Lower lobe of right lung (tissue), 2 donors: ENCODE data around the gene CLNK. TPM values are rescaled to one million over a fixed set of nuclear protein-coding genes. Genes with fewer than 3 reads are reported as not detected.

Experiments
- ATAC-seq, 2 donors: fragments of 200-7000 bp; cut with Tn5 transposase; one replicate each; pipeline ENCODE4 v1.9.1; 2020 to 2022; ENCODE audit warnings: mild to moderate bottlenecking in 2 of 2, moderate library complexity in 2 of 2
- DNase-seq: peaks from one replicate; pipeline ENCODE4 v3.0.0-alpha.2; 2020
- H3K27ac ChIP-seq: fragments of 200-600 bp; one replicate; pipeline ENCODE4 v1.8.0; 2022
- H3K27me3 ChIP-seq: fragments of 200-600 bp; one replicate; pipeline ENCODE4 v1.8.0; 2022; ENCODE audit warnings: low read depth
- H3K36me3 ChIP-seq: fragments of 200-600 bp; one replicate; pipeline ENCODE4 v1.8.0; 2022; ENCODE audit warnings: mild to moderate bottlenecking
- H3K4me1 ChIP-seq: fragments of 200-600 bp; one replicate; pipeline ENCODE4 v1.8.0; 2022
- H3K4me3 ChIP-seq: fragments of 200-600 bp; one replicate; pipeline ENCODE4 v1.8.0; 2022; ENCODE audit warnings: mild to moderate bottlenecking
- H3K9me3 ChIP-seq: fragments of 200-600 bp; one replicate; pipeline ENCODE4 v1.8.0; 2022
- intact Hi-C: fragments of 100-400 bp; cut with DNase I; formaldehyde crosslinking; loops from one replicate; pipeline ENCODE4 v1.11.0; 2022
- total RNA-seq: library from RNA; stranded (reverse); fragmentation: NEBNext Ultra II Directional; extraction: Animal tissue kit (Norgen Biotek cat#: 25700); gene quantifications from one replicate; pipeline ENCODE4 v1.2.1, GENCODE V29; 2021
- TF ChIP-seq, protein P1 (sequence below): fragments of 200-600 bp; IDR thresholded peaks from one replicate; pipeline ENCODE4 v1.8.0; 2022; ENCODE audit warnings: antibody characterized with exemption, mild to moderate bottlenecking
- donor health status: DM: no; HTN: yes; CAD: no; lungs with severe emphysema.

The CLNK gene
- total RNA-seq, 1 donor from 2014 or later = 0.09 TPM

DNA sequence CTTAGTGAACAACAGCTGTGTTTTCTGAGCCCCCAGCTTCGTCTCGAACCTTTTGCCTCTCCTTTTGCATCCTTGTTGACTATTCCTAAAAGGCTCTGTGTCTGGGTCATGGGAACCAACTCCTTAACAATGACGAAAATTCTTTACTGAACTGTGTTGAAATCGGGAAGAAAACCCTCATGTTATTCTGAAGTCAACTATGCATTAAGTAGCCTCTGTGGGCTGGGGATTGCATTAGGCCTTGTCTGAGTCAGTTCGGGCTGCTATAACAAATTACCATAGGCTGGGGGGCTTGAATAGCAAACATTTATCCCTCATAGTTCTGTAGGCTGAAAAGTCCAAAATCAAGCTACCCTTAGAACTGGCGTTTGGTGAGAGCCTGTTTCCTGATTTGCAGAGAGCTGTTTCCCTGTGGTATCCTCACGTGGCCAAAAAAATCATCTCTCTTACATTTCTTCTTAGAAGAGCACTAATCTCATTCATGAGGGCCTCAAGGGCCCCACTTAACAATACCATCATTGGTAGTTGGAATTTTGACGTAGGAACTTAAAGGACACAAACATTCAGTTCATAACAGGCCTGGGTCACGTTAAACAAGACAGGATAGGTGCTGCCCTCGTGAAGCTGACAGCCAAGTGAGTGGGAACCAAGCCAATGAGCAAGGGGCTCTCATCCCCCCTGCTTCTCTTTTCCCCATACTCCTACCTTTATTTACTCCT lies 75.9 kb downstream of the CLNK start:
- Histone ChIP-seq H3K4me3 (no peak overlapping the region), H3K27ac (no peak overlapping the region), H3K4me1 (no peaks in the 10 kb centered on the region), H3K27me3 (no peaks in the 10 kb centered on the region), H3K9me3 (no peaks in the 10 kb centered on the region), H3K36me3 (no peaks in the 10 kb centered on the region)
- intact Hi-C loops = no loop called here
- TF ChIP-seq, protein P1, sequence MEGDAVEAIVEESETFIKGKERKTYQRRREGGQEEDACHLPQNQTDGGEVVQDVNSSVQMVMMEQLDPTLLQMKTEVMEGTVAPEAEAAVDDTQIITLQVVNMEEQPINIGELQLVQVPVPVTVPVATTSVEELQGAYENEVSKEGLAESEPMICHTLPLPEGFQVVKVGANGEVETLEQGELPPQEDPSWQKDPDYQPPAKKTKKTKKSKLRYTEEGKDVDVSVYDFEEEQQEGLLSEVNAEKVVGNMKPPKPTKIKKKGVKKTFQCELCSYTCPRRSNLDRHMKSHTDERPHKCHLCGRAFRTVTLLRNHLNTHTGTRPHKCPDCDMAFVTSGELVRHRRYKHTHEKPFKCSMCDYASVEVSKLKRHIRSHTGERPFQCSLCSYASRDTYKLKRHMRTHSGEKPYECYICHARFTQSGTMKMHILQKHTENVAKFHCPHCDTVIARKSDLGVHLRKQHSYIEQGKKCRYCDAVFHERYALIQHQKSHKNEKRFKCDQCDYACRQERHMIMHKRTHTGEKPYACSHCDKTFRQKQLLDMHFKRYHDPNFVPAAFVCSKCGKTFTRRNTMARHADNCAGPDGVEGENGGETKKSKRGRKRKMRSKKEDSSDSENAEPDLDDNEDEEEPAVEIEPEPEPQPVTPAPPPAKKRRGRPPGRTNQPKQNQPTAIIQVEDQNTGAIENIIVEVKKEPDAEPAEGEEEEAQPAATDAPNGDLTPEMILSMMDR = no peak
- no peak for DNase-seq
- peak in 1 of 2 donors; percentile 64 for ATAC-seq

GRCh38 chr4:10607206-10607605 lies 77.4 kb downstream of the CLNK start:
- TF ChIP-seq, protein P1 = no peak
- ATAC-seq = no peak

DNA sequence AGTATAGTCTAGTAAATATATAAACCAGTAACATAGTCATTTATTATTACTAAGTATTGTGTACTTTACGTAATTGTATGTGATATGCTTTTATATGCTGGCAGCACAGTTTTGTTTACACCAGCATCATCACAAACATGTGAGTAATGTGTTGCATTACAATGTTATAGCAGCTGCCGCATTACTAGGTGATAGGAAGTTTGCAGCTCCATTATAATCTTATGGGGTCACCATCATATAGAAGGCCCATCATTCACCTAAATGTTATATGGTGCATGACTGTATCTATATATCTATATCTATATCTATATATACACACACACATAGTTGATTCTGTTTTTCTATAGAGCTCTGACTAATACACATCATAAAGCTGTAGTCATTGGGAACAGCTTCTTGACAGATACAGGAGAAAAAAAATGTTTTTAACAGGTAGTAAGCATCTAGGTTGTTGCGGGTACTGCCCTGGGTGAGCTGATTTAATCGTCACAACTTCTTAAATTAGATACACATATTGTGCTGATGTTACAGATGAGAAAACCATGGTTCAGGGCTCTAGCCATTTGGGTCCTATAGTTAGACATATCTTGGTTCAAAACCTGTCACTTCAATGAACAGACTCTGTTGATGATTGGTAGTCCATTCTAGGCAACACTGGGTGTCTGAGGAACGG lies 77.9 kb downstream of the CLNK start:
- ATAC-seq (no peak), DNase-seq (no peak)
- TF ChIP-seq, protein P1 = no peak
- intact Hi-C loops = no loop called here
- H3K27me3 ChIP-seq = no peaks in the 10 kb centered on the region
- no peaks in the 10 kb centered on the region for H3K36me3 ChIP-seq
- H3K4me1 ChIP-seq = no peaks in the 10 kb centered on the region
- no peak overlapping the region for H3K4me3 ChIP-seq
- no peak overlapping the region for H3K27ac ChIP-seq
- H3K9me3 ChIP-seq = no peaks in the 10 kb centered on the region

More at GRCh38 chr4:10607206-10607605, 77.4 kb downstream of the CLNK start:
- no peaks in the 10 kb centered on the region for H3K4me1 ChIP-seq
- intact Hi-C loops = no loop called here
- DNase-seq = no peak
- no peaks in the 10 kb centered on the region for H3K9me3 ChIP-seq
- no peak overlapping the region for H3K27ac ChIP-seq
- no peaks in the 10 kb centered on the region for H3K36me3 ChIP-seq
- H3K27me3 ChIP-seq = no peaks in the 10 kb centered on the region
- H3K4me3 ChIP-seq = no peak overlapping the region

DNA sequence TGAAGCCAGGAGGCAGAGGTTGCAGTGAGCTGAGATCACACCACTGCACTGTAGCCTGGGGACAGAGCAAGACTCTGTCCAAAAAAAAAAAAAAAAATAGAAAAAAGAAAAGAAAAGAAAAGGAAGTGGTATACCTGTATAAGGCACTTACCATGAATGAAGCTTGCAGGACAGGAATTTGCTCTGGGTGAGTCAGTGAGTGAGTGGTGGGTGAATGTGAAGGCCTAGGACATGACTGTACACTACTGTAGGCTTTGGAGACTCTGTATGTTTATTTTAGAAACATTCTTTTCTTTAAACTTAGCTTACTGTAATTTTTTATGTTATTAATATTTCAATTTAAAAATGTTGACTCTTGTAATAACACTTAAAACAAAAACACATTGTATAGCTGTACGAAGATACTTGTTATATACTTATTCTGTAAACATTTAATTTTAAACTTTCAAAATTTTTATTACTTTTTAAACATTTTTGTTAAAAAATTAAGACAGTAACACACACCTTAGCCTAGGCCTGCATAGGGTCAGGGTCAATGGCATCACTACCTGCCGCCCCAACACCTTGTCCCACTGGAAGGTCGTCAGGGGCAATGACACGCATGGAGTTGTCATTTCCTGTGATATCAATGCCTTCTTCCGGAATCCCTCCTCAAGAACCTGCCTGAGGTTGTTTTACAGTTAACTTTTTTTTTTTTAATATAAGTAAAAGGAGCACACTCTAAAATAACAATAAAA lies 78.7 kb downstream of the CLNK start:
- no peak for ATAC-seq
- Histone ChIP-seq H3K27me3 (no peaks in the 10 kb centered on the region), H3K9me3 (no peaks in the 10 kb centered on the region), H3K4me3 (no peak overlapping the region), H3K4me1 (no peaks in the 10 kb centered on the region), H3K36me3 (no peaks in the 10 kb centered on the region), H3K27ac (no peak overlapping the region)
- TF ChIP-seq, protein P1 = no peak
- intact Hi-C loops = no loop called here
- DNase-seq = no peak

- Histone ChIP-seq H3K27ac (no peak overlapping the region), H3K27me3 (no peaks in the 10 kb centered on the region), H3K9me3 (no peaks in the 10 kb centered on the region), H3K4me1 (no peaks in the 10 kb centered on the region), H3K4me3 (no peak overlapping the region), H3K36me3 (no peaks in the 10 kb centered on the region)
- no peak for DNase-seq
- ATAC-seq = no peak
- TF ChIP-seq, protein P1 = no peak
- intact Hi-C loops = no loop called here
These were observed 79.5 kb downstream of the CLNK start for GRCh38 chr4:10605031-10605430.
